PC-9 (cell line): ENCODE results near the gene PPA1. TPM values are rescaled to one million over a fixed set of nuclear protein-coding genes. Genes with fewer than 3 reads are reported as not detected.
A peak's percentile ranks its signal among the peaks of the same experiment; 100 is the strongest.
"Not testable (repeated sequence)": the region's sequence is repeated elsewhere in the genome, so short reads cannot be mapped to it uniquely, and the experiment has no call there.

Experiments used
- BruUV-seq: library from RNA; stranded (reverse); fragments of 400-500 nt; replicated peaks from 2 replicates; lab custom pipeline; 2021; lab: Mats Ljungman, UMichigan
- CTCF ChIA-PET: fragments of 300-600 bp; sonication (Branson Sonifier 250); formaldehyde crosslinking; loops from one replicate; lab custom pipeline; 2022; ENCODE audit warnings: antibody characterized with exemption; lab: Charles Lee
- POLR2A ChIA-PET: fragments of 300-600 bp; sonication (Branson Sonifier 250); formaldehyde crosslinking; loops from one replicate; lab custom pipeline; 2022; ENCODE audit warnings: antibody characterized with exemption; ENCODE audit not compliant: unreplicated experiment; lab: Charles Lee
- DNase-seq, 2 experiments: peaks; one replicate each; pipeline versions ENCODE4 v3.0.0 to v3.0.0-alpha.2; 2015 to 2022; ENCODE audit warnings: mixed read lengths in 1 of 2
- H2AFZ ChIP-seq: fragments of 200-600 bp; sonication (generic); 2 replicates; pipeline ENCODE4 v1.8.1; 2017; ENCODE audit warnings: antibody characterized with exemption
- H3F3A ChIP-seq: fragments of 200-600 bp; sonication (generic); 2 replicates; pipeline ENCODE4 v1.8.1; 2017; ENCODE audit warnings: antibody characterized with exemption, mild to moderate bottlenecking, low read depth; ENCODE audit not compliant: insufficient read depth
- H3K27ac ChIP-seq: fragments of 200-600 bp; sonication (generic); 2 replicates; pipeline ENCODE4 v1.6.1; 2016; ENCODE audit warnings: mixed run types
- H3K27me3 ChIP-seq: fragments of 200-600 bp; sonication (generic); 2 replicates; pipeline ENCODE4 v1.6.1; 2016; ENCODE audit warnings: low read depth, mixed run types; ENCODE audit not compliant: insufficient read depth
- H3K36me3 ChIP-seq: fragments of 200-600 bp; sonication (generic); 2 replicates; pipeline ENCODE4 v1.6.1; 2016; ENCODE audit warnings: low read depth, mixed run types
- H3K4me1 ChIP-seq: fragments of 200-600 bp; sonication (generic); replicated peaks from 2 replicates; pipeline ENCODE4 v1.6.1; 2016; ENCODE audit warnings: mixed run types; ENCODE audit not compliant: insufficient read depth
- H3K4me2 ChIP-seq: fragments of 200-600 bp; sonication (generic); 2 replicates; pipeline ENCODE4 v1.6.1; 2017; ENCODE audit warnings: mixed run types
- H3K4me3 ChIP-seq: fragments of 200-600 bp; sonication (generic); 2 replicates; pipeline ENCODE4 v1.6.1; 2016; ENCODE audit warnings: mixed run types
- H3K79me2 ChIP-seq: fragments of 200-600 bp; sonication (generic); 2 replicates; pipeline ENCODE4 v1.6.1; 2017; ENCODE audit warnings: low read depth, mixed run types
- H3K9me2 ChIP-seq: fragments of 200-600 bp; sonication (generic); 2 replicates; pipeline ENCODE4 v1.8.1; 2017; ENCODE audit warnings: mild to moderate bottlenecking; ENCODE audit not compliant: insufficient read depth
- H3K9me3 ChIP-seq: fragments of 200-600 bp; sonication (generic); 2 replicates; pipeline ENCODE4 v1.8.1; 2016; ENCODE audit warnings: low read depth; ENCODE audit not compliant: insufficient read depth
- H4K20me1 ChIP-seq: fragments of 200-600 bp; sonication (generic); 2 replicates; pipeline ENCODE4 v1.8.1; 2017; ENCODE audit not compliant: insufficient read depth
- CTCF ChIP-seq: fragments of 200-600 bp; sonication (generic); conservative IDR thresholded peaks from 2 replicates; pipeline ENCODE4 v1.6.1; 2017; ENCODE audit warnings: mixed run types, antibody characterized with exemption, mild to moderate bottlenecking, moderate library complexity
- EZH2 ChIP-seq: fragments of 200-600 bp; sonication (generic); IDR thresholded peaks from 2 replicates; pipeline ENCODE4 v1.8.0; 2017; ENCODE audit warnings: antibody characterized with exemption, low read depth
- intact Hi-C: fragments of 100-400 bp; cut with micrococcal nuclease; formaldehyde crosslinking; loops from one replicate; pipeline ENCODE4 v1.10.0; 2022; ENCODE audit not compliant: unreplicated experiment
- total RNA-seq: library from RNA; stranded (reverse); gene quantifications from 2 replicates; pipeline ENCODE4 v1.2.3, GENCODE V29; 2021

Gene PPA1
- total RNA-seq, 1 experiment from 2014 or later = 236 TPM

GRCh38 chr10:70223728-70224127 lies 9.5 kb downstream of the PPA1 start:
- peaks cover 54% of the 10 kb centered on the region for H3K4me1 ChIP-seq
- H3F3A ChIP-seq = peaks cover 85% of the 10 kb centered on the region
- DNase-seq = no peak
- intact Hi-C loops = loop anchor here (10.0 kb wide), 2 partner anchors 311 to 661 kb away; partner anchors contain the start of gene PCBD1
- no peaks in the 10 kb centered on the region for H3K9me2 ChIP-seq
- no peaks in the 10 kb centered on the region for H3K9me3 ChIP-seq
- TF ChIP-seq EZH2 = no peak
- TF ChIP-seq CTCF = no peak
- no peak overlapping the region for H2AFZ ChIP-seq
- BruUV-seq = no TSS peak
- no peaks in the 10 kb centered on the region for H3K27me3 ChIP-seq
- peaks cover 15% of the 10 kb centered on the region for H3K36me3 ChIP-seq
- peak overlapping the region; percentile 78 for H3K27ac ChIP-seq
- ChIA-PET CTCF (interaction anchor here (0.6 to 3.4 kb wide), 3 partner anchors 57 to 1047 kb away, joined by 3 to 44 read pairs (median 4); no protein-coding TSS in a partner anchor), POLR2A (interaction anchor here (0.6 kb wide), 1 partner anchor 140 kb away, joined by 3 read pairs; no protein-coding TSS in a partner anchor)
- peaks cover 72% of the 10 kb centered on the region for H3K79me2 ChIP-seq
- H4K20me1 ChIP-seq = peaks cover 9% of the 10 kb centered on the region
- H3K4me2 ChIP-seq = no peak overlapping the region
- no peak overlapping the region for H3K4me3 ChIP-seq

GRCh38 chr10:70222811-70223447 lies 10.3 kb downstream of the PPA1 start:
- Histone ChIP-seq H3K4me2 (peak overlapping the region; percentile 61), H3F3A (peaks cover 83% of the 10 kb centered on the region), H3K27ac (peak overlapping the region; percentile 78), H3K79me2 (peaks cover 71% of the 10 kb centered on the region), H3K4me3 (peak overlapping the region; percentile 18; the same call in 1 of the 2 replicates), H3K4me1 (peaks cover 46% of the 10 kb centered on the region)
- POLR2A ChIA-PET = interaction anchor here (0.6 kb wide), 2 partner anchors 32 to 87 kb away, joined by 3 to 6 read pairs; no protein-coding TSS in a partner anchor
- not testable (repeated sequence) for H3K9me2 ChIP-seq, H3K9me3 ChIP-seq, H2AFZ ChIP-seq, H3K36me3 ChIP-seq, DNase-seq, H3K27me3 ChIP-seq, H4K20me1 ChIP-seq, BruUV-seq
- CTCF ChIA-PET = interaction anchor here (0.6 to 3.4 kb wide), 7 partner anchors 44 to 625 kb away, joined by 3 to 85 read pairs (median 8); no protein-coding TSS in a partner anchor
- intact Hi-C loops = loop anchor here (1.0 to 10.0 kb wide), 4 partner anchors 35 to 662 kb away; partner anchors contain the start of gene PCBD1

- Histone ChIP-seq H3K4me2 (peak overlapping the region; percentile 61), H3K9me3 (no peaks in the 10 kb centered on the region), H3K4me3 (peak overlapping the region; percentile 18; the same call in 1 of the 2 replicates), H3F3A (peaks cover 85% of the 10 kb centered on the region), H3K27me3 (no peaks in the 10 kb centered on the region), H3K36me3 (peaks cover 13% of the 10 kb centered on the region), H2AFZ (no peak overlapping the region), H3K4me1 (peaks cover 40% of the 10 kb centered on the region), H3K9me2 (no peaks in the 10 kb centered on the region), H4K20me1 (peaks cover 3% of the 10 kb centered on the region), H3K79me2 (peaks cover 69% of the 10 kb centered on the region), H3K27ac (peak overlapping the region; percentile 78)
- ChIA-PET CTCF (interaction anchor here (0.5 to 3.4 kb wide), 16 partner anchors 9 to 626 kb away, joined by 3 to 85 read pairs (median 8); partner anchors contain the start of genes SAR1A and TYSND1), POLR2A (interaction anchor here (0.6 kb wide), 2 partner anchors 31 to 87 kb away, joined by 3 to 6 read pairs; no protein-coding TSS in a partner anchor)
- TF ChIP-seq CTCF = no peak
- TF ChIP-seq EZH2 = no peak
- intact Hi-C loops = loop anchor here (1.0 to 10.0 kb wide), 4 partner anchors 36 to 662 kb away; partner anchors contain the start of gene PCBD1
- DNase-seq = peak; percentile 84 to 94
- BruUV-seq = no TSS peak
Observed at GRCh38 chr10:70222340-70222794, 10.9 kb downstream of the PPA1 start.
